GM21528 (cell line): ENCODE results near the gene XYLT1.
A peak's percentile ranks its signal among the peaks of the same experiment; 100 is the strongest.
"Not testable (repeated sequence)": the region's sequence is repeated elsewhere in the genome, so short reads cannot be mapped to it uniquely, and the experiment has no call there.

Experiments
- ATAC-seq: cut with Tn5 transposase; IDR thresholded peaks from one replicate; pipeline ENCODE4 v1.9.1; 2021; ENCODE audit warnings: mild to moderate bottlenecking, moderate library complexity; ENCODE audit not compliant: unreplicated experiment, low FRiP score

The XYLT1 gene

DNA sequence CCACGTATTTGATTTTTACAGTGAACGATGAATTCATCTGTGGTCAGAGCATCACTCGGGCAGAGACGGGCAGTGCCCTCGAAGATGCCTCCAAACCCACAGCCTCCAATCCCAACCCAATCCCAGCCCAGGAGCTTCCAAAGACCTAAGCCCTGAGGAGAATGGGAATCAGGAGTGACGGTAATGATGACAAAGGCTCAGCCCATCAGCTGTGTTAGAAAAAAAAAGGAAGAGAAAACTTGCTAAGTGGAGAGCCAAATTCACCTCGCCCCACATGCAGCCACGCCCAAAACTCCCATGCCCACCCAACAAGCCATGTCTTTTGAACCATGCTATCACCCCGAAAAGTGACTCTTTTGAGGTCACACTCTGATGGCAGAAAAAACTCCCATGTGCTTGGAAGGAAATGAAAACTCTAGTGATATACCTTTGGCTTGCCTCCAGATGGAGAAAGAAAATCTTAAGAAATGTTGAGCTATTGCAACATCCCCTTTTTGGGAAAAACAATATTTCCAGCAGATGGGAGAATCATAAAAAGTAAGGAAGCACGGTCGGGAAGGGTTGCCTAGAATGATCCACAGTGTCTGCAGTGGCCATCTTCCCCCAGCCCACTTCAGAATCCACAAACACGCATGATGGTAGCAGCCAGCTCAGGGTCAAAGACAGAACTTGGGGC is 37.7 kb downstream of the XYLT1 start:
- ATAC-seq: no peak

DNA sequence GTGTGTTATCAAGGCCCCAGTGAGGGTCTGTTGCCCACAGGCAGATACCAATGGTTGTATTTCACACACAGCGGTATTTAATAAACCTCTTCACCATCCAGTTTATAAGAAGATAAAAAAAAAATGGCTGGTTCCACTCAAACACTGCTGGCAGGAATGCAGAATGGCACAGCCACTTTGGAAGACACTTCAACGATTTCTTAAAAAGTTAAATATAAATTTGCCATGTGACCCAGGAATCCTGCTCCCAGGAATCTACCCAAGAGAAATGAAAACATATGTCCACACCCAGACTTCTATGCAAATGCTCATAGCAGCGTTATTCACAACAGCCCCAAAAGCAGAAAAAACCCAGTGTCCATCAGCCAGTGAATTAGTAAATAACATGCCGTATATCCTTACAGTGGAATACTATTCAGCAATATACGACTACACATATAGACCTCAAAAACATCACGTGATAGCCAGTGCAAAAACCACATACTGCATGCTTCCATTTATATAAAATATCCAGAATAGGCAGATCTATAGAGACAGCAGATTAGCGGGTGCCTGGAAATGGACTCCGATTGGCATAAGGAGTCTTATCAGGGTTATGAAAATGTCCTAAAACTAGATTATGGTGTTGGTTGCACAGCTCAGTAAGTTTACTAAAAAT is 38.7 kb downstream of the XYLT1 start:
- ATAC-seq: no peak

DNA sequence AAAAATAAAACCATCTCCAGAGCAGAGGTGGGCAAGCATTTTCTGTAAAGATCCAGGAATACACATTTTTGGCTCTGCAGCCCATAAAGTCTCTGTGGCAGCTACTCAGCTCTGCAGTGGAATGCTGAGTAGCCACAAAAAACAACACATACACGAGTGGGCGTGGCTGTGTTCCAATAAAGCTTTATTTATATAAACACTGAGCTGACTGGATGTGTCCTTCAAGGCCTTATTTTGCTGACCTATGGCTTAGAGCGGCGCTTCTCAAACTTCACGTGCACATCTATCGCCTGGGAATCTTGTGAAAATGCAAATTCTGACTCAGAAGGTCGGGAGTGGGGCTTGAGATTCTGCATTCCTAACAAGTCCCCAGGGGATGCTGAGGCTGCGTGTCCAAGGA is 39.7 kb downstream of the XYLT1 start:
- ATAC-seq: no peak

DNA sequence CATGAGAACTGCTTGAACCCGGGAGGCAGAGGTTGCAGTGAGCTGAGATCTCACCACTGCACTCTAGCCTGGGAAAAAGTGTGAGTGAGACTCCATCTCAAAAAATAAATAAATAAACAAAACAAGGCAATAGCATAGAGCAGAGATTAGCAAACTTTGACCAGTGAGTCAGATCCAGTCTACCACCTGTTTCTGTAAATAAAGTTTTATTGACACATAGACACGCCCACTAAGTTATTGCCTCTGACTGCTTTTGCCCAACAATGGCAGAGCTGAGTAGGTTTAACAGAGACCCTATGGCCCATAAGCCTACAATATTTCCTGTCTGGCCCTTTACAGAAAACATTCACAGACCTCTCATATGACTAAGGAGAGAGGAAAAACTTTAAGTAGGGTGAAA is 44.3 kb downstream of the XYLT1 start:
- ATAC-seq: no peak

DNA sequence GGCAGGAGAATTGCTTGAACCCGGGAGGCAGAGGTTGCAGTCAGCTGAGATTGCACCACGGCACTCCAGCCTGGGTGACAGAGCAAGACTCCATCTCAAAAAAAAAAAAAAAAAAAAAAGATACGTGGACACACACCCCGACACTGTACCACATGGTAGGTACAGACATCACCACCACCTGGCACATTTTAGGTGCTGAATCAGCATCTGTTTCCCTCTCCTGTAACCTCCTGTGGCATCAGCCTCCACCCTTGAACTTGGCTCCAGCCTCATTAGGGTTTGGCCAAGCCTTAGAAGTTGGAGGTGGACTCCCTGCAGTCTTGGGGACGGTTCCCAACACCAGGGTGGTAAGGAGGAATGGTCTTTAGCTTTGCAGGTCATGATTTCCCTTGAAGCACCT is 46.0 kb downstream of the XYLT1 start:
- no peak for ATAC-seq

DNA sequence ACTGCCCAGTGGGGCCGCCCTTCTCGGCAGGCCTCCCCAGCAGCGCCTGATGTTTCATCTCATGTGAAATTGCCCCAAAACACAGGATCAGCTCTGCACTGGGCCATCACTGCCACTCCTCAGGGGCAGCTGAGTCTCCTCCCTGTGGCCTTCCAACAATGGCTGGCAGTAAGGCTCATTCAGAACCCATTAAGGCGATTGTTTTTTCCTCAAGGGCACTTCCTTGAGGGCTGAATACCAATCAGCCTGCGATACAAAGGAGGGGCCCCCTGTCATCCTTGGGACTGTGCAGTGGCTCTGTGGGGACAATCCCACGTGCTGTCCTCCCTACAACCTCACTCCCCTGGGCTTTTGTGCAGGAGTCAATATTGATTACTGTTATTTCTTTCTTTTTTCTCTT is 47.5 kb downstream of the XYLT1 start:
- no peak for ATAC-seq

DNA sequence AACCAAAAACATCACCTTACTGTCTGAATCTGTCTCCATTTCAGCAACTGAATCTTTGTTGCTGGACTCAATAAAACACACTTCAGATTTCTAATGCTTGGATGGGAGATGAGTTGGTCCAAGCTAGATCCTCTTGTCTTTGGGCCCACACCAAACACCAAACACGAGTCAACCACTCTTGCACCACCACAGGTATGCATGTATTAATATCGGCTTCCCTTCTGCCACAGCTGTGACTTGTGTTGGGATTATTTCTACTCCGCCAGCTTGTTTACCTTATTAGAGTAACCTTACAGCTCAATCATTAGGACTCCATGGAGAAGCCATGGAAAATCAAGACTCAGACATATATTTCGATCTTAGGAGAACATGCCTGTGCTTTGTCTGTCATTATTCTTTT is 49.9 kb downstream of the XYLT1 start:
- no peak for ATAC-seq

DNA sequence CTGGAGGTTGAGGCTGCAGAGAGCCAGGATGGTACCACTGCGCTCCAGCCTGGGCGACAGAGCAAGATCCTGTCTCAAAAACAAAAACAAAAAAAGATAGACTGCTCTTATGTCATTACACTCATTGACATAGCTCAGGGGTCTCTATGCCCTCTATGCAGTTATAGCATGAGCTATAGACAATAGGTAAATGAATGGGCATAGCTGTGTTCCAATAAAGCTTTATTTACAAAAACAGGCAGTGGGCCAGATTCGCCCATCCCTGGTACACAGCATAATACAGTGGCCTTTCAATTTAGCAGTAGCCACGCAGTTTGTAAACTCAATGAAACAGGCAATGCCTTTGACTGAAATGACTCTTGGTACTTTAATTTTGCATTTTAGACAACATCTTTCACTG is 51.5 kb downstream of the XYLT1 start:
- no peak for ATAC-seq

DNA sequence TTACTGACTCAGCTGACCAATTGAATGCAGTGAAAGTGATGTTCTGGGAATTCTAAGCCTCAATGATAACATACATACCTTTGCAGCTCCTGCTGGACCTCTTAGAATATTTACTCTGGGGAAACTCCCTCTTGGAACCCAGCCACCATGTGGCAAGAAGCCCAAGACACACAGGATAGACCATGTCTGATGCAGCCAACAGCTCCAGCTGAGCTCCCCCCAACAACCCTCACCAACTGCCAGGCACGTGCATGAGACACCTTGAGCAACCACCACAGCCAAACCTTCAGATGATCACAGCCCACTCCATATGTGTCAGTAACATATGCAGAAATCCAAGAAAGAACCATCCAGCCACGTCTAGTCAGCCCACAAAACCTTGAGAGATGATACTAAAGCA is 53.0 kb downstream of the XYLT1 start:
- no peak for ATAC-seq

DNA sequence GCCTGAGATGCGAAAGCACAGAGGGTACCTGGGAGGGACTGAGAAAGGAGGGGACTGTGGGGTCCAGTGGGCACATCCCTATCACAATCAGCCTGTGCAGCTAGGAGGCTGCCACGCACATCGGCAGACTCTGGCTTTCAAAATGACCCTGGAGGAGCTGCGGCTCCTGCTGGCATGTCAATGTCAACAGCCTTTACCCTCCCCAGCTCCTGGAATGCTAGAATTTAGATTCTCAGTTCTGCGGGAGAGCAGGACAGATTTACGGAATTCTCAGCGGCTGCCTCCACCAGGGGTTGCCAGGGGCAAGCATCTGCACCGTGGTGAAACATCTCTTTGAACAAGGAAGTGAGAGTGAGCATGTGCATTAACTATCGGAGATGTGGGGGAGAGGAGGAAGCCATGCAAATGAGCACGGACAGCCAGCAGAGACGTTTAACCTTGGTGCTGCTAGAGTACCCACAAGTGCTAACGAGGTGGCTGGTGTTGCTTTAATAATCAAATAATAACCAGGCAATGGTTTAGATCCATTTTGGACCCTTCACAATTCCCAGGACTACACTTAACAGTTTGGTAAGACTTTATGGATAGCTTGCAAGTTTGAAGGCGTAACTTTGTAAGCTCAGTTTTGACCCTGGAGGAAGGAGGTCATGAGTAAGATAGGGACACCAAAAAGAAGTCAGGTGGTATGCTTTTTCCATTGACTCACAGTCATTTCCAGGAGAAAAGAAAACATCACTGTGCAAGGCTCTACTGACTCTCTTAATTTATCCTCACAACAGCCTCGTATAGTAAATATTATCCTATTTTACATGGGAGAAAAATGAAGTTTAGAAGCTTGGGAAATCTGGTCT is 54.1 kb downstream of the XYLT1 start:
- ATAC-seq: peak; percentile 93

DNA sequence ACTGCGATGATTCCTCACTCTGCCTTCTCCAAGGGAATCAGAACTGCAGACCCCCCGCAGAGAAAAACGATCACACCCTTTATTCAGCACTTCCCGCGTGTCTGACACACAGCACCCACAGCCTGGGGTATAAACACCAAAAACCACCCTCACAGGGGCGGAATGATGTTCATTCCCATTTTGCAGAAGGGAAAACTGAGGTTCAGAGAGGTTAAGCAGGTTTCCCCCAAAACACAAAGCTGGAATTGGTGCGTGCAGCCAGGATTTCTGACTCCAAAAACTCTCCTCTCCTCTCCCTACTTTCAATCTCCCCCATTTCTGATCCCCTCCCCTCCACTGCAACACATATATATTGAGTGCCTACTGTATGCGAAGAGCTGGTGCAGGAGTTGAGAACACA is 55.8 kb downstream of the XYLT1 start:
- ATAC-seq: no peak

DNA sequence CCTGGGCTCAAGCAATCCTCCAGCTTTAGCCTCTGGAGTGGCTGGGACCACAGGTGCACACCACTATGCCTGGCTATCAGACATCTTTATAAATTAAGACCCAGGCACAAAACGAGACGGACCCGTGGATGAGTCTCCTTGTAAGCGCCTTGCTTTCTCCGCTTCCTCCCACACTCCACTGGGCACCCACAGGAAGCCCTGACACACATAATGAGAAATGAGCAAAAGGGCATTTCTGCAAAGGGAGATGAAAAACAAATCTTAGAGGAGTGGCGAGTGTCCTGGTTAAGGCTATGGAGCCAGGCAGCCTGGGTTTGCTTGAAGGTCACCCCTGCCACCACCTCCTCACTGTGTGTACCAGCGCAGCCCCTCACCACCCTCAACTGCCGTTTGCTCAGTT is 56.3 kb downstream of the XYLT1 start:
- ATAC-seq: no peak

DNA sequence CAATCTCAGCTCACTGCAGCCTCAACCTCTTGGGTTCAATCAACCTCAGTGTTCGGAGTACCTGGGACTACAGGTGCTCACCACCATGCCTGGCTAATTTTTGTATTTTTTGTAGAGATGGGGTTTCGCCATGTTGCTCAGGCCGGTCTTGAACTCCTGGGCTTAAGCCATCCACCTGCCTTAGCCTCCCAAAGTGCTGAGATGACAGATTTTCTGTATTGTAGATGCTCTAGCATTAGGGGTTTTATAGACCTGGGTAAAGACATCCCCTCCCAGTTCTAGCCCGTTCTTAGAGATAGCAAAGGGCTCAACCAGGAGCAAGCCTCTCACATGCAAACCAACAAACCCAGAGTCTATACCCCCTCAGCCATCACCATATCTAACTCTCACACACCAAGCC is 57.3 kb downstream of the XYLT1 start:
- ATAC-seq: no peak

DNA sequence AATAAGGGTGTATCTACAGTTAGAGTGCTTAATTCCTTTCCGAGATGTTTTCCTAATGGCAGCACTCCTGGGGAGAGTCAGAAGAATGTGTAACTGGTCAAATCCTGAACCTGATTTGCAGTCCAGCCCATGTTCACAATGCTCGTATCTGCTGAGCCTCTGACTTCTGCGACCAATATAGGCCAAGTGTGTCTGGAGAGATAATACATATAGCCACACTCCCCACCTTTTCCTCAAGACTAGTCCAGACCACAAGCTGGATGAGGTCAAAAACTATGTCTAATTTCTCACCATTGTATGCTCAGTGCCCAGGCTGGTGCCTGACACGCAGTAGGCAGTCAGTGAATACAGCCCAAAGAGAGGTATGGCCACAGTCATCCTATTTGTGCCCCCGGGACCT is 58.0 kb downstream of the XYLT1 start:
- ATAC-seq: no peak

DNA sequence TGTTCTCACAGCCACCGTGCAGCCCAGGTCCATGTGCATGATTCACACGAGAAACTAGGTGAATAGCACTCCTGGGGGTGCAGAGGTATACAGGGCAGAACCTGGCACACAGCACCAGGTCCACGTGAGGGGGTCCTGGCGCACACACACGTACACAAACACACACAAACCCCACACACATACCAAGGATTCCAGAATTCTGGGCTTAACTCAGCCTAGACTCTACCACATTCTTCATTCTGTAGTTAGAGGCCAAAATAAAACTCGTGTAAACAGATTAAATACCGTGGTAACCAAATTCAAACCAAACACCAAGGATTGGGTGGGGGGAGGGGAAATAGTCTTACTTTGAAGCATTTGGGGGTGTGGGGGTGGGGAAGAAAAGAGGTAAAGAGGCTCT is 58.5 kb downstream of the XYLT1 start:
- ATAC-seq: no peak

DNA sequence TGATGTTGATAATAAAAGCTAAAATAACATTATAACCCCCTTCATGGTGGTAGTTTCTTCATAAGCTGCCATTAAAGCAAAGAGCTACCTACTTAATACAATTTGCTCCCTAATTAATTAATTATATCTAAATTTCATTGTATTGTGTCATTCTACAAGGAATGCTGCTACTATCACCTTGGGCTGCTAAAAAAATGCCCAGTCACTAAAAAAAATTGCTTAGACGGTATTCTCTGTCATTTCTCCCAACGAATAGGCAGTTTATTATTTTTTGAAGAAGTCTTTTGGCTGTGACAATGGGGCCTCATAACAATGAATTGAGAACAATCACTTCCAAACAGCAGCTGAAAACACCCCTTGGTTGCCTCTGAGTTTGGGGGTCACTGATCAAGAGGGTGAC is 59.5 kb downstream of the XYLT1 start:
- ATAC-seq: no peak

DNA sequence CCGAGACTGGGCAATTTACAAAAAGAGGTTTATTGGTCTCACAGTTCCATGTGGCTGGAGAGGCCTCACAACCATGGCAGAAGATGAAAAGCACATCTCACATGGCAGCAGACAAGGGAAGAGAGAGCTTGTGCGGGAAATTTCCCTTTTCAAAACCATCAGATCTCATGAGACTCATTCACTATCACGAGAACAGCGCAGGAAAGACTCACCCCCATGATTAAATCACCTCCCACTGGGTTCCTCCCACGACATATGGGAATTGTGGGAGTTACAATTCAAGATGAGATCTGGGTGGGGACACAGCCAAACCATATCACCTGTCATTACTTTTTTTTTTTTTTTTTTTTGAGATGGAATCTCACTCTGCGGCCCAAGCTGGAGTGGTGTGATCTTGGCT is 60.4 kb downstream of the XYLT1 start:
- not testable (repeated sequence) for ATAC-seq

DNA sequence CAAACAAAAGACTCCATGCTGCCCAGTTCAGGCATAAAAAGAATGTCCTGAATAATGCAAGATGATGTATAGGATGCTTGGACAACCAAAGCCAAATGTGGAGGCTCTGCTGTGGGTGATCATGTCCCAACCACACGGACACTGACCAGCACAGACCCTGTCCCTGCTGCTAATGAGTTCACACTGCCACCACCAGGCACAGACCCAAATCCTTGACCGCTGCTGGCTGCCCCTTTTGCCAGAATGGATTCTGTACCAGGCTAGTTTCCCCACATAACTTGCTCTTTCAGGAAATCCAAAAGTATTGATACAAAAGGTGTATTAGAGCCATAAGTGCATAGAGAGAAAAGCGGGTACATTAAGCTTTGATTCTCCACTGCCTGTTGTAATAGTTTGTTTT is 60.9 kb downstream of the XYLT1 start:
- no peak for ATAC-seq

DNA sequence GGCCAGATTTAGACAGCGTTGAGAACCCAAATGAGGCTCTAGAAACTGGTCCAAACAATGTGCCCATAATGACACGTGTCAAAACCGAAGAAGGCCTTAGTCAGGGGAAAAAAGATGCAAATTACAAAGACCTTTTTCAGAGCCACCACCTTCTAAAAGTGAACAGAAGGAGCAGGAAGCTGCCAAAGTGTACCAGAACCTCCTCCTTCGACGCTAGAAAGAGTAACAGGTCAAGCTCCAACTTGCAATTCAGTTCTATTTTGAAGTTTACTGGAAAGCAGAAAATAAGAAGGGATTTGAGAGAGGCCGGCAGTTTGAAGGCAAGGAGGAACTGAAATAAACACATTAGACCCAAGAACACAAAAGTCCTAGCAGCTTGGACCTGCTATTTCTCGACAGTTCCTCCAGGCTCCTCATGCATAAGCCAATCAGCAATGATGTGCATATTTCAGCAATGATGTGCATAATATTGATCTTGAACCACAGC is 61.8 kb downstream of the XYLT1 start:
- peak; percentile 66 for ATAC-seq

DNA sequence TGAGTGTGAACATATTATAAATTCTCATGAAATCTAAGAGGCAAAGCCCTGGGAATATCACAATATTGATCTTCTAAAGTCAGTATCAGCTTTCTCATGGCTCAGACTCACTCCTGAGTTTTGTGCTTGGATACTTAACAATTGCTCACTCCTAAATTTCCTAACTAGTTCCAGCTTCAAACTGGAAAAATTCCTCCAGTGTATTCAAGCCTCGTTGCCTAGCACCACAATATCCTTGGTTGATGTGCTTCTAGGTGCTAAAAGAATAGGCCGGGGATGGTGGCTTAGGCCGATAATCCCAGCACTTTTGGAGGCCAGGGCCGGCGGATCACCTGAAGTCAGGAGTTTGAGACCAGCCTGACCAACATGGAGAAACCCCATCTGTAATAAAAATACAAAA is 62.5 kb downstream of the XYLT1 start:
- no peak for ATAC-seq

DNA sequence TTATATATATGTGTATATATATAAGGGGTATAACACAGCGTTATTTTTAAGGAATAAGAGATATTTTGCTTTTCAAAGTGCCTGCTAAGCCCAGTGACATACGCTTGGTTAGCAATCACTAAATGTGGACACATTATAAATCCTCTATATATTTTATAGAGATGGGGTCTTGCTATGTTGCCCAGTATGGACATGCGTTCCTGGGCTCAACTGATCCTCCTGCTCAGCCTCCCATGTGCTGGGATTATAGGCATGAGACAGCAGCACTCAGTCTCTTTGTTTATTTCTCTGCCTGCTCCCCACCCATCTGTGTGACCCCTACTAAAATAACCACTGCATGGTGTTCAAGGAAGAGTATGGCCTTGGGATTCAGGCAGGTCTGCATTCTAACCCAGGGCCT is 63.4 kb downstream of the XYLT1 start:
- ATAC-seq: no peak
